Panc1 (cell line): ENCODE data around the gene ROGDI.

ENCODE experiments used
- POLR2AphosphoS5 ChIP-seq: IDR thresholded peaks from 2 replicates; pipeline ENCODE4 v1.6.1; 2012; ENCODE audit warnings: mild to moderate bottlenecking, low read depth, low read length, moderate library complexity
- SIN3A ChIP-seq: IDR thresholded peaks from 2 replicates; pipeline ENCODE4 v1.6.1; 2012; ENCODE audit warnings: low read depth, mild to moderate bottlenecking, low read length, moderate library complexity, borderline replicate concordance; ENCODE audit not compliant: insufficient read depth
- TCF7L2 ChIP-seq: IDR thresholded peaks from 2 replicates; pipeline ENCODE4 v1.6.1; 2011; ENCODE audit warnings: mild to moderate bottlenecking, low read depth, low read length, inconsistent platforms
- TF ChIP-seq, protein P1 (sequence below): fragments of 450-650 bp; IDR thresholded peaks from 2 replicates; pipeline ENCODE4 v1.5.1; 2017; ENCODE audit warnings: mild to moderate bottlenecking
- TF ChIP-seq, protein P2 (sequence below), 2 experiments: IDR thresholded peaks; 2 replicates each; pipeline ENCODE4 v1.6.1; 2011 to 2012; ENCODE audit warnings: low read depth in 2 of 2, control low read depth in 1 of 2, low read length in 1 of 2, mild to moderate bottlenecking in 1 of 2, moderate library complexity in 1 of 2; ENCODE audit not compliant: insufficient read depth in 1 of 2

DNA sequence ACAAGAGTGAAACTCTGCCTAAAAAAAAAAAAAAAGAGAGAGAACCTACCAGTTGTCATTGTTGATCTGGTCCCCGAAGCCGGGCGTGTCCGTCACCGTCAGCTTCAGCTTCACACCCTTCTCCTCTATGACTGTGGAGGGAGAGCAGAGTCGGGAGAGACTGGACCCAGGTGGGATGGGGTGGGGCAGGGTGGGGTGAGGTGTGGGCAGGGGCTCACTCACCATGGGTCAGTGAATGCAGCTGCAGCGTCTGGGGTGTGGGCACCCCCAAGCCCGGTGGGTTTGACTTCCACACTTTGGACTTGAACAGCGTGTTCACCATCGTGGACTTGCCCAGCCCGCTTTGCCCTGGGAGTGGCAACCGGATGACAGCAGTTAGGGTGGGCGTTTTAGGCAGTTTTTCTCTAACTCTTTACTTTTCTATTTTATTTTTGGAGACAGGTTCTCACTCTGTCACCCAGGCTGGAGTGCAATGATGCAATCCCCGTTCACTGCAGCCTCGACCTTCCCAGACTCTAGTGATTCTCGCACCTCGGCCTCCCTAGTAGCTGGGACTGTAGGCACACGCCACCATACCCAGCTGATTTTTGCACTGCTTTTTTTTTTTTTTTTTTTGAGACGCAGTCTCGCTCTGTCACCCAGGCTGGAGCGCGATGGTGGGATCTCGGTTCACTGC is 16.5 kb downstream of the ROGDI start:
- TF ChIP-seq, protein P1, sequence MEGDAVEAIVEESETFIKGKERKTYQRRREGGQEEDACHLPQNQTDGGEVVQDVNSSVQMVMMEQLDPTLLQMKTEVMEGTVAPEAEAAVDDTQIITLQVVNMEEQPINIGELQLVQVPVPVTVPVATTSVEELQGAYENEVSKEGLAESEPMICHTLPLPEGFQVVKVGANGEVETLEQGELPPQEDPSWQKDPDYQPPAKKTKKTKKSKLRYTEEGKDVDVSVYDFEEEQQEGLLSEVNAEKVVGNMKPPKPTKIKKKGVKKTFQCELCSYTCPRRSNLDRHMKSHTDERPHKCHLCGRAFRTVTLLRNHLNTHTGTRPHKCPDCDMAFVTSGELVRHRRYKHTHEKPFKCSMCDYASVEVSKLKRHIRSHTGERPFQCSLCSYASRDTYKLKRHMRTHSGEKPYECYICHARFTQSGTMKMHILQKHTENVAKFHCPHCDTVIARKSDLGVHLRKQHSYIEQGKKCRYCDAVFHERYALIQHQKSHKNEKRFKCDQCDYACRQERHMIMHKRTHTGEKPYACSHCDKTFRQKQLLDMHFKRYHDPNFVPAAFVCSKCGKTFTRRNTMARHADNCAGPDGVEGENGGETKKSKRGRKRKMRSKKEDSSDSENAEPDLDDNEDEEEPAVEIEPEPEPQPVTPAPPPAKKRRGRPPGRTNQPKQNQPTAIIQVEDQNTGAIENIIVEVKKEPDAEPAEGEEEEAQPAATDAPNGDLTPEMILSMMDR = no peak
- no peak for TF ChIP-seq POLR2AphosphoS5
- TF ChIP-seq, protein P2, sequence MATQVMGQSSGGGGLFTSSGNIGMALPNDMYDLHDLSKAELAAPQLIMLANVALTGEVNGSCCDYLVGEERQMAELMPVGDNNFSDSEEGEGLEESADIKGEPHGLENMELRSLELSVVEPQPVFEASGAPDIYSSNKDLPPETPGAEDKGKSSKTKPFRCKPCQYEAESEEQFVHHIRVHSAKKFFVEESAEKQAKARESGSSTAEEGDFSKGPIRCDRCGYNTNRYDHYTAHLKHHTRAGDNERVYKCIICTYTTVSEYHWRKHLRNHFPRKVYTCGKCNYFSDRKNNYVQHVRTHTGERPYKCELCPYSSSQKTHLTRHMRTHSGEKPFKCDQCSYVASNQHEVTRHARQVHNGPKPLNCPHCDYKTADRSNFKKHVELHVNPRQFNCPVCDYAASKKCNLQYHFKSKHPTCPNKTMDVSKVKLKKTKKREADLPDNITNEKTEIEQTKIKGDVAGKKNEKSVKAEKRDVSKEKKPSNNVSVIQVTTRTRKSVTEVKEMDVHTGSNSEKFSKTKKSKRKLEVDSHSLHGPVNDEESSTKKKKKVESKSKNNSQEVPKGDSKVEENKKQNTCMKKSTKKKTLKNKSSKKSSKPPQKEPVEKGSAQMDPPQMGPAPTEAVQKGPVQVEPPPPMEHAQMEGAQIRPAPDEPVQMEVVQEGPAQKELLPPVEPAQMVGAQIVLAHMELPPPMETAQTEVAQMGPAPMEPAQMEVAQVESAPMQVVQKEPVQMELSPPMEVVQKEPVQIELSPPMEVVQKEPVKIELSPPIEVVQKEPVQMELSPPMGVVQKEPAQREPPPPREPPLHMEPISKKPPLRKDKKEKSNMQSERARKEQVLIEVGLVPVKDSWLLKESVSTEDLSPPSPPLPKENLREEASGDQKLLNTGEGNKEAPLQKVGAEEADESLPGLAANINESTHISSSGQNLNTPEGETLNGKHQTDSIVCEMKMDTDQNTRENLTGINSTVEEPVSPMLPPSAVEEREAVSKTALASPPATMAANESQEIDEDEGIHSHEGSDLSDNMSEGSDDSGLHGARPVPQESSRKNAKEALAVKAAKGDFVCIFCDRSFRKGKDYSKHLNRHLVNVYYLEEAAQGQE (IDR thresholded peaks at IDR 0.05; ENCODE audit: insufficient read depth in 1 of 2, low read depth in 2 of 2, low read length in 1 of 2) = no peak
- no peak for TF ChIP-seq SIN3A
- no peak for TF ChIP-seq TCF7L2
